MCF 10A (cell line): ENCODE measurements around the gene NCMAP. TPM values are rescaled to one million over a fixed set of nuclear protein-coding genes. Genes with fewer than 3 reads are reported as not detected.

ENCODE experiments used
- BruUV-seq: library from RNA; stranded (reverse); fragments of 400-500 nt; replicated peaks from 2 replicates; lab custom pipeline; 2021; lab: Mats Ljungman, UMichigan
- CTCF ChIA-PET: fragments of 300-600 bp; sonication (Branson Sonifier 250); formaldehyde crosslinking; extraction: SDS; loops from one replicate; lab custom pipeline; 2021; ENCODE audit warnings: antibody characterized with exemption, inconsistent platforms; lab: Yijun Ruan, JAX
- POLR2A ChIA-PET: fragments of 300-600, 350-650 bp; sonication (Branson Sonifier 250); formaldehyde crosslinking; extraction: SDS; loops from one replicate; lab custom pipeline; 2020; ENCODE audit warnings: antibody characterized with exemption, inconsistent platforms; lab: Yijun Ruan, JAX
- DNase-seq: peaks from one replicate; pipeline ENCODE4 v3.0.0-alpha.2; 2018; ENCODE audit not compliant: unreplicated experiment
- H3K27ac Mint-ChIP-seq: one replicate; pipeline ENCODE4 v1.8.0; 2022; ENCODE audit warnings: mild to moderate bottlenecking, low read depth, mixed read lengths; ENCODE audit not compliant: unreplicated experiment
- H3K27me3 Mint-ChIP-seq: one replicate; pipeline ENCODE4 v1.8.0; 2022; ENCODE audit warnings: mixed read lengths; ENCODE audit not compliant: insufficient read depth, unreplicated experiment
- H3K36me3 Mint-ChIP-seq: one replicate; pipeline ENCODE4 v1.8.0; 2022; ENCODE audit warnings: mild to moderate bottlenecking, moderate library complexity, mixed read lengths; ENCODE audit not compliant: insufficient read depth, unreplicated experiment
- H3K4me1 Mint-ChIP-seq: one replicate; pipeline ENCODE4 v1.8.0; 2022; ENCODE audit warnings: mixed read lengths; ENCODE audit not compliant: insufficient read depth, unreplicated experiment
- H3K4me3 Mint-ChIP-seq: one replicate; pipeline ENCODE4 v1.8.0; 2022; ENCODE audit warnings: mild to moderate bottlenecking, moderate library complexity, mixed read lengths; ENCODE audit not compliant: unreplicated experiment
- H3K9me3 Mint-ChIP-seq: one replicate; pipeline ENCODE4 v1.8.0; 2022; ENCODE audit warnings: mixed read lengths; ENCODE audit not compliant: unreplicated experiment
- CTCF ChIP-seq: fragments of 200-600 bp; IDR thresholded peaks from one replicate; pipeline ENCODE4 v1.8.0; 2022; ENCODE audit warnings: antibody characterized with exemption, mild to moderate bottlenecking; ENCODE audit not compliant: unreplicated experiment
- intact Hi-C: fragments of 100-400 bp; cut with micrococcal nuclease; formaldehyde crosslinking; loops from 2 replicates; pipeline ENCODE4 v1.14.1; 2022
- total RNA-seq: library from RNA; stranded (reverse); gene quantifications from 2 replicates; pipeline ENCODE4 v1.2.3, GENCODE V29; 2022

Gene NCMAP
- total RNA-seq, 1 experiment from 2014 or later = not detected

GRCh38 chr1:24586119-24586518 is 30.2 kb downstream of the NCMAP start:
- DNase-seq = no peak
- H3K9me3 Mint-ChIP-seq = no peaks in the 10 kb centered on the region
- ChIA-PET CTCF (interaction anchor here (0.6 to 2.6 kb wide), 16 partner anchors 10 to 384 kb away, joined by 3 to 15 read pairs (median 4); partner anchors contain the start of gene NIPAL3), POLR2A (no interaction called here)
- H3K27me3 Mint-ChIP-seq = no peaks in the 10 kb centered on the region
- no peak for TF ChIP-seq CTCF
- BruUV-seq = no TSS peak
- no peaks in the 10 kb centered on the region for H3K36me3 Mint-ChIP-seq
- no peak overlapping the region for H3K27ac Mint-ChIP-seq
- intact Hi-C loops = loop anchor here (2.0 kb wide), 1 partner anchor 193 kb away; no protein-coding TSS in a partner anchor
- no peaks in the 10 kb centered on the region for H3K4me1 Mint-ChIP-seq
- H3K4me3 Mint-ChIP-seq = no peak overlapping the region

- Mint-ChIP-seq H3K27ac (no peak overlapping the region), H3K4me1 (peaks cover 9% of the 10 kb centered on the region), H3K9me3 (no peaks in the 10 kb centered on the region), H3K36me3 (no peaks in the 10 kb centered on the region), H3K27me3 (no peaks in the 10 kb centered on the region), H3K4me3 (no peak overlapping the region)
- TF ChIP-seq CTCF = peak; percentile 70
- ChIA-PET CTCF (interaction anchor here (0.6 to 2.6 kb wide), 34 partner anchors 9 to 443 kb away, joined by 3 to 15 read pairs (median 3); partner anchors contain the start of gene NIPAL3), POLR2A (interaction anchor here (1.0 to 1.6 kb wide), 3 partner anchors 10 to 171 kb away, joined by 3 to 5 read pairs (median 4); partner anchors contain the start of gene NIPAL3)
- BruUV-seq = no TSS peak
- intact Hi-C loops = loop anchor here (1.0 to 2.0 kb wide), 2 partner anchors 194 to 388 kb away; no protein-coding TSS in a partner anchor
- DNase-seq = peak; percentile 72
Observed at GRCh38 chr1:24586970-24587820, 31.3 kb downstream of the NCMAP start.

DNA sequence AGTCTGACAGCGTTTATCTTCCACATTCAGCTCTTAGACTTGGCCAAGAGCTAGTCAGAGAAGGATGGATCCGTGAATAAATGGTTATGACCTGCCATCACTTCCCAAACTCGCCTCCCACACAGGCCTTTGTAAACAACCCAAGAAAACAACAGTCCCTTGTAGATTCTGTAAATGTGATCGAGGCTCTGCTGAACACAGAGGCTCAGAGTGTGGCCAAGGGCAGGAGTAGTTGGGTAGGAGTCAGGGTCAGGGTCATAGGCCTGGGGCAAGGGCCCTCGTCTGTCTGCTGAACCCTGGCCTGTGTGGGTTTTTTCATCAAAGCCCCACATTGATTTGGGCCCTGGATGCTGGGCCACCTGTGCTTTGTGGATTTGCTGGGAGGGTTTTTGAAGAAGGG is 32.7 kb downstream of the NCMAP start:
- Mint-ChIP-seq H3K4me3 (no peak overlapping the region), H3K27me3 (no peaks in the 10 kb centered on the region), H3K4me1 (peaks cover 12% of the 10 kb centered on the region), H3K27ac (no peak overlapping the region), H3K36me3 (no peaks in the 10 kb centered on the region), H3K9me3 (no peaks in the 10 kb centered on the region)
- TF ChIP-seq CTCF = no peak
- DNase-seq = no peak
- BruUV-seq = no TSS peak
- ChIA-PET POLR2A (interaction anchor here (0.7 kb wide), 1 partner anchor 14 kb away, joined by 3 read pairs; no protein-coding TSS in a partner anchor), CTCF (interaction anchor here (0.6 to 1.9 kb wide), 4 partner anchors 20 to 390 kb away, joined by 3 to 4 read pairs (median 4); no protein-coding TSS in a partner anchor)
- intact Hi-C loops = no loop called here

GRCh38 chr1:24589200-24589599 is 33.3 kb downstream of the NCMAP start:
- H3K4me1 Mint-ChIP-seq = peaks cover 14% of the 10 kb centered on the region
- no peak overlapping the region for H3K4me3 Mint-ChIP-seq
- POLR2A ChIA-PET = no interaction called here
- no peak for TF ChIP-seq CTCF
- no peaks in the 10 kb centered on the region for H3K9me3 Mint-ChIP-seq
- CTCF ChIA-PET = interaction anchor here (0.7 to 0.8 kb wide), 2 partner anchors 174 to 419 kb away, joined by 3 read pairs; partner anchors contain the start of gene NIPAL3
- intact Hi-C loops = no loop called here
- H3K27me3 Mint-ChIP-seq = no peaks in the 10 kb centered on the region
- DNase-seq = no peak
- no TSS peak for BruUV-seq
- H3K36me3 Mint-ChIP-seq = no peaks in the 10 kb centered on the region
- no peak overlapping the region for H3K27ac Mint-ChIP-seq
